Omental fat pad (tissue), 4 donors: ENCODE results near the gene GPR75. TPM values are rescaled to one million over a fixed set of nuclear protein-coding genes. Genes with fewer than 3 reads are reported as not detected.

Source experiments
- ATAC-seq: fragments of 150-250 bp; one replicate; pipeline ENCODE4 v1.9.1; 2016; ENCODE audit warnings: mild to moderate bottlenecking, moderate library complexity; ENCODE audit not compliant: low FRiP score
- DNase-seq: peaks from one replicate; pipeline ENCODE4 v3.0.0-alpha.2; 2019; ENCODE audit warnings: low spot score
- total RNA-seq, 4 donors: library from RNA; depleted of rRNA; stranded (reverse); fragments of >200 nt; gene quantifications; one replicate each; pipeline ENCODE4 v1.1.0, GENCODE V29; 2016
- TF ChIP-seq, protein P1 (sequence below), 3 donors: fragments of 450-650 bp; IDR thresholded peaks; one replicate each; pipeline ENCODE4 v1.5.1; 2016 to 2017; ENCODE audit warnings: antibody characterized with exemption in 3 of 3, mild to moderate bottlenecking in 3 of 3, moderate library complexity in 2 of 3

GPR75 gene
- total RNA-seq: 10 to 100 TPM in 1 of 4 donors, 1 to 10 TPM in 3; 2.0 to 12.1 (median 7.6) TPM

DNA sequence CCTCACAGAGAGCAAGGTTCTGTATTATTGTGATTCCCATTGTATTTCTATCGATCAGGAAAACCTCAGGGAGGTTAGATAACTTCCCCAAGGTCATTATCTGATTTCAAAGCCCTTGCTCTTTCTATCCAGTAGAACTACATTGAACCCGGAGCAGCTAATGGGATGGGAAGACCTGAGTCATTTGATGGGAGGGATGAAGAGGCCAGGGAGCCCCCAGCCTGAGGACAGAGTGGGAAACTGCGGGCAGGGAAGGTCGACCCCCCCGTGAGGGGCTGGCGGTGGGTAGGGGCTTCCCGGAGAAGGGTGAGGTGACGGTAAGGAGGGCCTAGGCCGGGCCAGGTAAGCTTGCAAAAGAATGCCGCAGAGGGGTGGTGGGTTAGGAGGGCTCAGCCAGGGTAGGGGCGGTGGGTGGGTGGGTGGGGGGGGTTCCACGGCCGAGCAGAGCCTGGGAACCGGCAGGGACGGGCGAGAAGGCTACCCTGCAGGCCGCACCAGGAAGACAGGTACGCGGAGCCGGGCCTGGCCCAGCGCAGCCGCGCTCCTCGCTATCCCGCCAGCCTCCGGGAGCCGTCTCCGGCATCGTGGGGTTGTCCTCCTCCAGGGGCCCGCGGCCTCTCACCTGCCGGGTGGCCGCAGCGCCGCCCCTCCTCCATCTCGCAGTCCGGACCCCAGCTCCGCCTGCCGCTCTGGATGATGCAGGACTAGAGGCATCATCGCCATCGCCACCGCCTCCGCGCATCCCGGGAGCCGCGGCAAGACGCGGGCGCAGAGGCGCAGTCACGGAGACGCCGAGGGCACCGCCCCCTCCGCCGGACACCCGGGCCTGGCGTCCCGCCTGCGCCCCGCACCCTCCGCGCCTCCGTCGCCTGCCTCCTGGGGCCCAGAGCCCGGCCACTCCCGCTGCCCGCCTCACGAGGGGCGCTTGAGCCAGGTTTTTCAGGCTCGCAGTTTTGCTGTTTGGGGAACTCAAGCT, at the start of gene GPR75:
TSS of gene GPR75 (minus strand) at position 762 of the 976 bp plus-strand sequence. CDS start 5,211 bp downstream, outside the sequence.
- TF ChIP-seq, protein P1, sequence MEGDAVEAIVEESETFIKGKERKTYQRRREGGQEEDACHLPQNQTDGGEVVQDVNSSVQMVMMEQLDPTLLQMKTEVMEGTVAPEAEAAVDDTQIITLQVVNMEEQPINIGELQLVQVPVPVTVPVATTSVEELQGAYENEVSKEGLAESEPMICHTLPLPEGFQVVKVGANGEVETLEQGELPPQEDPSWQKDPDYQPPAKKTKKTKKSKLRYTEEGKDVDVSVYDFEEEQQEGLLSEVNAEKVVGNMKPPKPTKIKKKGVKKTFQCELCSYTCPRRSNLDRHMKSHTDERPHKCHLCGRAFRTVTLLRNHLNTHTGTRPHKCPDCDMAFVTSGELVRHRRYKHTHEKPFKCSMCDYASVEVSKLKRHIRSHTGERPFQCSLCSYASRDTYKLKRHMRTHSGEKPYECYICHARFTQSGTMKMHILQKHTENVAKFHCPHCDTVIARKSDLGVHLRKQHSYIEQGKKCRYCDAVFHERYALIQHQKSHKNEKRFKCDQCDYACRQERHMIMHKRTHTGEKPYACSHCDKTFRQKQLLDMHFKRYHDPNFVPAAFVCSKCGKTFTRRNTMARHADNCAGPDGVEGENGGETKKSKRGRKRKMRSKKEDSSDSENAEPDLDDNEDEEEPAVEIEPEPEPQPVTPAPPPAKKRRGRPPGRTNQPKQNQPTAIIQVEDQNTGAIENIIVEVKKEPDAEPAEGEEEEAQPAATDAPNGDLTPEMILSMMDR (IDR thresholded peaks at IDR 0.05): no peak
- ATAC-seq: peak; percentile 85
- no peak for DNase-seq

GRCh38 chr2:53907582-53907981, 47.8 kb upstream of the GPR75 start:
- no peak for ATAC-seq
- DNase-seq: no peak
- TF ChIP-seq, protein P1 (IDR thresholded peaks at IDR 0.05): no peak

- ATAC-seq (no peak), DNase-seq (no peak)
- TF ChIP-seq, protein P1 (IDR thresholded peaks at IDR 0.05): no peak
These were observed 45.6 kb upstream of the GPR75 start for GRCh38 chr2:53905396-53905795.

DNA sequence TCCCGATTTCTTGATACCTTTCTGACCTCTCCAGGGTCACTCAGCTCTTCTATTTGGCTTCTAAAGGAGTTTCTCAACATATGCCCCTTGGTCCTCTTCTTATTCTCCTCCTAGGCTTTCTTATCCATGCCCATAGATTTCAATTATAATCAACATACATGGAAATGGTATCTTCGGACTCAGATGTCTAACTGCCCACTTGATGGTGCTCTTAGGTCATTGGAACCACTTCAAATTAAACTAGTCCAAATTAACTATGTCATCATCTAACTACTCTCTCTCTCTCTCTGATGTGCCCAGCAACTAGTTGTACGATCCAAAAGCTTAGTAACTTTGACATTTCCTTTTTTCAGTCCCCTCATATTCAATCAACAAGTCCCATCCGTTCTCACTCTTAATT, 43.2 kb upstream of the GPR75 start:
- TF ChIP-seq, protein P1 (IDR thresholded peaks at IDR 0.05): no peak
- no peak for ATAC-seq

GRCh38 chr2:53901192-53901591, 41.4 kb upstream of the GPR75 start:
- DNase-seq: no peak
- no peak for ATAC-seq
- TF ChIP-seq, protein P1 (IDR thresholded peaks at IDR 0.05): no peak

More for the DNA sequence above, 43.2 kb upstream of the GPR75 start:
- DNase-seq: no peak

- DNase-seq (no peak), ATAC-seq (no peak)
- TF ChIP-seq, protein P1 (IDR thresholded peaks at IDR 0.05): no peak
These were observed 37.1 kb upstream of the GPR75 start for GRCh38 chr2:53896864-53897263.
